GM19239 (cell line): ENCODE data around the gene CLEC4G.
"Not testable (repeated sequence)": the region's sequence is repeated elsewhere in the genome, so short reads cannot be mapped to it uniquely, and the experiment has no call there.

Experiments
- DNase-seq: peaks from one replicate; pipeline ENCODE4 v3.0.0; 2011; ENCODE audit warnings: low spot score; ENCODE audit not compliant: insufficient read length
- FAIRE-seq: peaks from 2 replicates; lab custom pipeline; 2011; peaks lifted over from hg19 to GRCh38; lab: Jason Lieb, UNC

CLEC4G gene

GRCh38 chr19:7748171-7748570 is 16.3 kb upstream of the CLEC4G start:
- FAIRE-seq = no peak
- DNase-seq = no peak

- no peak for FAIRE-seq
- DNase-seq = no peak
These were observed 15.3 kb upstream of the CLEC4G start, which contains the start of gene CD209 for GRCh38 chr19:7746903-7747884. TSS of gene CD209 (minus strand) at chr19:7747534. CDS start at chr19:7747511, 23 bp downstream.

- not testable (repeated sequence) for DNase-seq, FAIRE-seq
These were observed 14.4 kb upstream of the CLEC4G start for GRCh38 chr19:7746306-7746705.

GRCh38 chr19:7744871-7745650 is 13.2 kb upstream of the CLEC4G start:
- peak; percentile 18 for FAIRE-seq

GRCh38 chr19:7744199-7744786 is 12.4 kb upstream of the CLEC4G start:
- DNase-seq = no peak
- peak; percentile 8 for FAIRE-seq

More at GRCh38 chr19:7744871-7745650, 13.2 kb upstream of the CLEC4G start:
- no peak for DNase-seq

GRCh38 chr19:7743425-7743841 is 11.5 kb upstream of the CLEC4G start:
- FAIRE-seq = peak; percentile 72
- DNase-seq = peak; percentile 61

- FAIRE-seq = no peak
- no peak for DNase-seq
These were observed 11.1 kb upstream of the CLEC4G start for GRCh38 chr19:7742991-7743390.

GRCh38 chr19:7742575-7742974 is 10.7 kb upstream of the CLEC4G start:
- FAIRE-seq = peak; percentile 11
- DNase-seq = no peak

GRCh38 chr19:7740682-7741054 is 8.8 kb upstream of the CLEC4G start:
- DNase-seq (no peak), FAIRE-seq (no peak)

- DNase-seq (no peak), FAIRE-seq (no peak)
These were observed 8.1 kb upstream of the CLEC4G start for GRCh38 chr19:7739801-7740681.

GRCh38 chr19:7739211-7739755 is 7.4 kb upstream of the CLEC4G start:
- DNase-seq (no peak), FAIRE-seq (no peak)

- DNase-seq (no peak), FAIRE-seq (no peak)
These were observed 6.1 kb upstream of the CLEC4G start for GRCh38 chr19:7738023-7738422.

- no peak for FAIRE-seq
- DNase-seq = no peak
These were observed 5.3 kb upstream of the CLEC4G start for GRCh38 chr19:7737215-7737614.

GRCh38 chr19:7736148-7736547 is 4.2 kb upstream of the CLEC4G start:
- no peak for DNase-seq
- no peak for FAIRE-seq

- no peak for FAIRE-seq
- no peak for DNase-seq
These were observed 2.6 kb upstream of the CLEC4G start for GRCh38 chr19:7734220-7735203.

GRCh38 chr19:7733376-7733775 is 1.5 kb upstream of the CLEC4G start:
- FAIRE-seq = no peak
- DNase-seq = no peak

GRCh38 chr19:7731615-7732014 is 295 bp downstream of the CLEC4G start:
- no peak for FAIRE-seq
- DNase-seq = no peak

GRCh38 chr19:7731218-7731595 is 703 bp downstream of the CLEC4G start:
- DNase-seq (no peak), FAIRE-seq (no peak)
